Stimulated activated naive CD8-positive, alpha-beta T cell treated with anti-CD3 and anti-CD28 coated beads, Interleukin-15, Interleukin-2, amounts not matched to agents 100 ng/mL and 50 ng/mL, for 24 hours (primary cell): ENCODE data around the gene PATJ.
"Not testable (repeated sequence)": the region's sequence is repeated elsewhere in the genome, so short reads cannot be mapped to it uniquely, and the experiment has no call there.

ENCODE experiments used
- H3K27ac Mint-ChIP-seq: one replicate; pipeline ENCODE4 v1.8.0; 2021; ENCODE audit warnings: mild to moderate bottlenecking, mixed read lengths
- H3K27me3 Mint-ChIP-seq: one replicate; pipeline ENCODE4 v1.8.0; 2021; ENCODE audit warnings: mixed read lengths
- H3K36me3 Mint-ChIP-seq: one replicate; pipeline ENCODE4 v1.8.0; 2021; ENCODE audit warnings: low read depth, mixed read lengths
- H3K4me1 Mint-ChIP-seq: one replicate; pipeline ENCODE4 v1.8.0; 2021; ENCODE audit warnings: low read depth, mixed read lengths
- H3K4me3 Mint-ChIP-seq: one replicate; pipeline ENCODE4 v1.8.0; 2021; ENCODE audit warnings: mild to moderate bottlenecking, mixed read lengths
- H3K9me3 Mint-ChIP-seq: one replicate; pipeline ENCODE4 v1.8.0; 2021; ENCODE audit warnings: mixed read lengths

The PATJ gene

GRCh38 chr1:61873994-61874393 is 131.7 kb downstream of the PATJ start:
- no peaks in the 10 kb centered on the region for H3K27me3 Mint-ChIP-seq
- no peaks in the 10 kb centered on the region for H3K9me3 Mint-ChIP-seq
- H3K4me1 Mint-ChIP-seq = no peaks in the 10 kb centered on the region
- no peak overlapping the region for H3K4me3 Mint-ChIP-seq
- H3K27ac Mint-ChIP-seq = no peak overlapping the region
- H3K36me3 Mint-ChIP-seq = peaks cover 48% of the 10 kb centered on the region

GRCh38 chr1:61875198-61875597 is 132.9 kb downstream of the PATJ start:
- Mint-ChIP-seq H3K27ac (no peak overlapping the region), H3K36me3 (peaks cover 45% of the 10 kb centered on the region), H3K4me3 (no peak overlapping the region), H3K9me3 (no peaks in the 10 kb centered on the region), H3K4me1 (no peaks in the 10 kb centered on the region), H3K27me3 (no peaks in the 10 kb centered on the region)

GRCh38 chr1:61879887-61880474 is 137.7 kb downstream of the PATJ start:
- not testable (repeated sequence) for H3K9me3 Mint-ChIP-seq, H3K4me3 Mint-ChIP-seq, H3K4me1 Mint-ChIP-seq, H3K27me3 Mint-ChIP-seq, H3K27ac Mint-ChIP-seq
- H3K36me3 Mint-ChIP-seq = peaks cover 55% of the 10 kb centered on the region

- Mint-ChIP-seq H3K9me3 (peaks cover 6% of the 10 kb centered on the region), H3K27ac (no peak overlapping the region), H3K36me3 (peaks cover 33% of the 10 kb centered on the region), H3K4me1 (no peaks in the 10 kb centered on the region), H3K27me3 (no peaks in the 10 kb centered on the region), H3K4me3 (no peak overlapping the region)
Measured at GRCh38 chr1:61887076-61887867, 145.0 kb downstream of the PATJ start.

GRCh38 chr1:61887931-61888564 is 145.8 kb downstream of the PATJ start:
- Mint-ChIP-seq H3K9me3 (peaks cover 6% of the 10 kb centered on the region), H3K27me3 (no peaks in the 10 kb centered on the region), H3K4me3 (no peak overlapping the region), H3K4me1 (no peaks in the 10 kb centered on the region), H3K27ac (no peak overlapping the region), H3K36me3 (peaks cover 34% of the 10 kb centered on the region)

GRCh38 chr1:61888808-61889207 is 146.5 kb downstream of the PATJ start:
- peaks cover 34% of the 10 kb centered on the region for H3K36me3 Mint-ChIP-seq
- H3K4me3 Mint-ChIP-seq = no peak overlapping the region
- H3K4me1 Mint-ChIP-seq = no peaks in the 10 kb centered on the region
- no peak overlapping the region for H3K27ac Mint-ChIP-seq
- peaks cover 6% of the 10 kb centered on the region for H3K9me3 Mint-ChIP-seq
- no peaks in the 10 kb centered on the region for H3K27me3 Mint-ChIP-seq

GRCh38 chr1:61890435-61890834 is 148.2 kb downstream of the PATJ start:
- not testable (repeated sequence) for H3K4me1 Mint-ChIP-seq, H3K27me3 Mint-ChIP-seq, H3K4me3 Mint-ChIP-seq, H3K9me3 Mint-ChIP-seq, H3K27ac Mint-ChIP-seq
- H3K36me3 Mint-ChIP-seq = peaks cover 29% of the 10 kb centered on the region

- peaks cover 19% of the 10 kb centered on the region for H3K36me3 Mint-ChIP-seq
- H3K27ac Mint-ChIP-seq = no peak overlapping the region
- no peaks in the 10 kb centered on the region for H3K4me1 Mint-ChIP-seq
- H3K27me3 Mint-ChIP-seq = no peaks in the 10 kb centered on the region
- H3K9me3 Mint-ChIP-seq = no peaks in the 10 kb centered on the region
- no peak overlapping the region for H3K4me3 Mint-ChIP-seq
Measured at GRCh38 chr1:61892977-61893376, 150.7 kb downstream of the PATJ start.

GRCh38 chr1:61894296-61894695 is 152.0 kb downstream of the PATJ start:
- H3K4me1 Mint-ChIP-seq, H3K4me3 Mint-ChIP-seq, H3K27me3 Mint-ChIP-seq, H3K9me3 Mint-ChIP-seq, H3K27ac Mint-ChIP-seq: not testable (repeated sequence)
- peaks cover 19% of the 10 kb centered on the region for H3K36me3 Mint-ChIP-seq

GRCh38 chr1:61895175-61895574 is 152.9 kb downstream of the PATJ start:
- Mint-ChIP-seq H3K27me3 (no peaks in the 10 kb centered on the region), H3K27ac (no peak overlapping the region), H3K4me3 (no peak overlapping the region), H3K9me3 (no peaks in the 10 kb centered on the region), H3K36me3 (peaks cover 19% of the 10 kb centered on the region), H3K4me1 (no peaks in the 10 kb centered on the region)

GRCh38 chr1:61898658-61899057 is 156.4 kb downstream of the PATJ start:
- H3K27me3 Mint-ChIP-seq = no peaks in the 10 kb centered on the region
- H3K36me3 Mint-ChIP-seq = peaks cover 16% of the 10 kb centered on the region
- H3K4me3 Mint-ChIP-seq = no peak overlapping the region
- no peak overlapping the region for H3K27ac Mint-ChIP-seq
- no peaks in the 10 kb centered on the region for H3K4me1 Mint-ChIP-seq
- no peaks in the 10 kb centered on the region for H3K9me3 Mint-ChIP-seq

- Mint-ChIP-seq H3K27ac (no peak overlapping the region), H3K9me3 (no peaks in the 10 kb centered on the region), H3K4me3 (no peak overlapping the region), H3K4me1 (no peaks in the 10 kb centered on the region), H3K27me3 (no peaks in the 10 kb centered on the region), H3K36me3 (peaks cover 20% of the 10 kb centered on the region)
Measured at GRCh38 chr1:61904354-61904753, 162.1 kb downstream of the PATJ start.

- Mint-ChIP-seq H3K27me3 (no peaks in the 10 kb centered on the region), H3K36me3 (peaks cover 21% of the 10 kb centered on the region), H3K4me1 (no peaks in the 10 kb centered on the region), H3K4me3 (no peak overlapping the region), H3K9me3 (no peaks in the 10 kb centered on the region), H3K27ac (no peak overlapping the region)
Measured at GRCh38 chr1:61907102-61907501, 164.8 kb downstream of the PATJ start.

GRCh38 chr1:61910035-61910434 is 167.8 kb downstream of the PATJ start:
- H3K27me3 Mint-ChIP-seq = no peaks in the 10 kb centered on the region
- H3K27ac Mint-ChIP-seq = no peak overlapping the region
- H3K4me1 Mint-ChIP-seq = no peaks in the 10 kb centered on the region
- peaks cover 25% of the 10 kb centered on the region for H3K36me3 Mint-ChIP-seq
- no peak overlapping the region for H3K4me3 Mint-ChIP-seq
- H3K9me3 Mint-ChIP-seq = no peaks in the 10 kb centered on the region

- no peaks in the 10 kb centered on the region for H3K27me3 Mint-ChIP-seq
- H3K27ac Mint-ChIP-seq = no peak overlapping the region
- no peaks in the 10 kb centered on the region for H3K4me1 Mint-ChIP-seq
- no peak overlapping the region for H3K4me3 Mint-ChIP-seq
- H3K36me3 Mint-ChIP-seq = peaks cover 31% of the 10 kb centered on the region
- H3K9me3 Mint-ChIP-seq = no peaks in the 10 kb centered on the region
Measured at GRCh38 chr1:61914823-61915482, 172.7 kb downstream of the PATJ start.
